HEK293T (cell line): Measurements from ENCODE around the gene SEMA5A.

ENCODE experiments used
- ARNT ChIP-seq: fragments of 450-650 bp; IDR thresholded peaks from 2 replicates; pipeline ENCODE4 v1.6.1; 2017; ENCODE audit warnings: mild to moderate bottlenecking
- ELF4 ChIP-seq: fragments of 450-650 bp; IDR thresholded peaks from 2 replicates; pipeline ENCODE4 v1.6.1; 2017; ENCODE audit warnings: antibody characterized with exemption
- FOXK2 ChIP-seq: fragments of 450-650 bp; IDR thresholded peaks from 2 replicates; pipeline ENCODE4 v1.6.1; 2016; ENCODE audit warnings: mild to moderate bottlenecking
- HDGF ChIP-seq: fragments of 450-650 bp; IDR thresholded peaks from 2 replicates; pipeline ENCODE4 v1.6.1; 2017; ENCODE audit warnings: antibody characterized with exemption, borderline replicate concordance
- L3MBTL2 ChIP-seq: fragments of 450-650 bp; conservative IDR thresholded peaks from 2 replicates; pipeline ENCODE4 v1.6.1; 2016; ENCODE audit warnings: mild to moderate bottlenecking
- PKNOX1 ChIP-seq: fragments of 450-650 bp; IDR thresholded peaks from 2 replicates; pipeline ENCODE4 v1.6.1; 2016
- SP1 ChIP-seq: fragments of 450-650 bp; IDR thresholded peaks from 2 replicates; pipeline ENCODE4 v1.6.1; 2017
- SUZ12 ChIP-seq: fragments of 450-650 bp; IDR thresholded peaks from 2 replicates; pipeline ENCODE4 v1.6.1; 2016; ENCODE audit warnings: mild to moderate bottlenecking
- ZNF384 ChIP-seq: fragments of 450-650 bp; IDR thresholded peaks from 2 replicates; pipeline ENCODE4 v1.6.1; 2016

- TF ChIP-seq SP1 = no peak
- TF ChIP-seq ARNT = no peak
- TF ChIP-seq ELF4 = no peak
- TF ChIP-seq ZNF384 = no peak
- TF ChIP-seq PKNOX1 = no peak
- no peak for TF ChIP-seq L3MBTL2
- no peak for TF ChIP-seq HDGF
- TF ChIP-seq SUZ12 = no peak
- TF ChIP-seq FOXK2 = no peak
These were observed 505.4 kb downstream of the SEMA5A start for GRCh38 chr5:9040475-9040874.
